AG08395 (cell line): ENCODE data around the gene POU6F1.
A peak's percentile ranks its signal among the peaks of the same experiment; 100 is the strongest.

Experiments used
- DNase-seq: peaks from one replicate; pipeline ENCODE4 v3.0.0; 2012; ENCODE audit warnings: mixed read lengths, low spot score

The POU6F1 gene

DNA sequence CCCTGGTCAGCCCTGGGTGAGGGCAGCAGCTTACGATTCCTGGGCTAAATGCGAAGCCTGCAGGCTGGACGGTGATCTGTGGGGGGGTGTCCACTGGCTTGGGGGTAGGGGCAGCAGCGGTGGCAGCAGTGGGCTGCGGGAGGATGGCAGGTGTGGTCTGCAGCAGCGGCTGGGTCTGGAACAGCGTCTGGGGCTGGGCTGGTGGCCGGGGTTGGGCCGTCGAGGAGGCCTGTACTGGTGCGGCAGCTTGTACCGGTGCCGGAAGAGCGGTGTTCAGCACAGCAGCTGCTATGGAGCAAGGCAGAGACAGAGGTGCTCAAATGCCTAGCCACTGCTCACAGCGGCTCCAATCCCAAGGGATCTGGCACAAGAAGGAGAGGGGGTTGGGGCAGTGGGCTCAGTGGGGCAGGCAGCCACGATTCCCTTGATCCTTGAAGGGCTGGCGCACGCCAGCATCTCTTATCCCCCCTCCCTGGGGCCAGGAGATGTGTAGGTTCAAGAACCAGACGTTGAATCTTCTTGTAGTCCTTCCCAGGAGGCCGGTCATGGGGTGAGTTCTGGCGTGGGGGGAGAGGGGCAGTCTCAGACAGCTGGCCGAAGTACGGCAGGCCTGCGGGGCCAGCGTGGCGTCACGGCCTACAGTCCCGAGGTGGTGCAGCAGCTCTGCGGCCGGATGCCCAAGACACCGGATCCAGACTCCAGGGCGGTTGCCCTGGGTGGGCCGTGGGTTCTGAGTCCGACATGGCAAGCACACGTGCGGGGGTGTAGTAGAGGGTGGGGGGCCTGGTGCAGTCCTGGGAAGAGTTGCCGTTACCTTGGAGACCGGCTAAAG, 19.9 kb downstream of the POU6F1 start:
- no peak for DNase-seq

DNA sequence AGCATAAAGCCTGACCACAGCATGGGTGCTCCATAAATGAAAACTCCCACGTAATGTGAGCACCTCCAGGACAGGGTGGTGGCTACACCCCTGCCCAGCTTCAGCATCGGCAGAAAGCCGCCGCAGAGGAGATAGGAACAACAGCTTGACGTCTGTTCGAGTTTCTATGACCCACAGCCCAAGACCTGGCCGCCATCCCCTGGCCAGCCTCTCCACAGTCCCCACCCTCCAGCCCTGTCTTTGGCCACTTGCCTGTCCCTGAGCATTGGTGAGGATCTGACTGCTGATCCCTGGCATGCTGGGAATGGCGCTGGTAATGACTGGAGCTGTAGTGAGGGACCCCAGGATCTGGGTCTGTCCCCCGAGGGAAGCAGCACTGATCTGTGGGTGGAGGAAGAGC, 21.3 kb downstream of the POU6F1 start:
- DNase-seq, result no peak

GRCh38 chr12:51195841-51196240, 22.0 kb downstream of the POU6F1 start:
- no peak for DNase-seq

DNA sequence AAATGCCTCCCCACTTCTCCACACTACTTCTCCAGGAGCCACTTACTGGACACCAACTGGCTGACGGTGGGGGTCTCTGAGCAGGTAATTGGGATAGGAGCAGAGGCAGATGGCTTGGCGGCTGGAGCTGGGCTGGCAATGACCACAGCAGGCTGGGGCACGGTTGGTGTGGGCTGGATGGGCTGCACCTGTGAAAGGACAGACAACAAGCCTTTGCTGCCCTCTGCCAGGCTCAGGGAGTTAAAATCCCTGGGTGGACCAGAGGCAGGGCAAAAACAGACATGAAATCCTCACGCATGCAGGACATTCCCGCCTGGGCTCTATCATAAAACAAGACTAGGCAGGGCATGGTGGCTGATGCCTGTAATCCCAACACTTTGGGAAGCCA, 25.6 kb downstream of the POU6F1 start:
- DNase-seq, result no peak

DNA sequence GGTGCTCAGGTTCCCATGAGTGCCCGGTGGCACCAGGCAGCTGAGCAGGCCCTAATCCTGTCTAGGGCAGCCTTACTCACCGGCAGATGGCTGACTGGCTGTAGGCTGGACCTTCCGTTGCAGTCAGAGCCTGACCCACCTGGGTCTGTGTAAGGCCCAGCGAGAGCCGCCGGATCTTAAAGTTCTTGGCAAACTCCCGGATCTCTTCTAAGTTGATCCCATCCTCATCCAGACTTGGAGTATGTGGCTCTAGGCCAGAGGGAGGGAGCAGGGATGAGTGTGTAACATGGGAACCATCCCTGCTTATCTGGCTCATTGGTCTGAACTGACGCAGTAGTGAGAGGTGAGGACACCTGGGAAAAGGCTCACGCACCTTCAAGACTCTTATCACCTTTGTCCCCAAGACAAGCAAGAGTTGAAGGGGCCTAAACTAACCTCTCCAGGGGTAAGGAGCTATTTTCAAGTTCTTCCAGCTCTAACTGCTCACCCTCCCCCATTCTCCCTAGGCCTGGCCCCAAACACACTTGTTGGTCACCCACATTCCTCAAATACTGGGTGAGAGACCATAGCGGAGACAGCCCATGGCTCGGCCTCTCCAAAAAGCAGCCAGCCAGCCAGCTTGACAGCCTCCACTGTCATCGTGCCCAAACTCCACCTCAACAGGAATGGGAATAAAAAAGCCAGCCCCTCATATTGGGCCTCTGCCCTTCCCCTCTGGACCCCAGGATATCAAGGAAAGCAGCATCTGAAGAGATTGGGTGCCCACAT, 26.2 kb downstream of the POU6F1 start:
- no peak for DNase-seq

GRCh38 chr12:51190820-51191219, 27.0 kb downstream of the POU6F1 start:
- DNase-seq, result no peak

DNA sequence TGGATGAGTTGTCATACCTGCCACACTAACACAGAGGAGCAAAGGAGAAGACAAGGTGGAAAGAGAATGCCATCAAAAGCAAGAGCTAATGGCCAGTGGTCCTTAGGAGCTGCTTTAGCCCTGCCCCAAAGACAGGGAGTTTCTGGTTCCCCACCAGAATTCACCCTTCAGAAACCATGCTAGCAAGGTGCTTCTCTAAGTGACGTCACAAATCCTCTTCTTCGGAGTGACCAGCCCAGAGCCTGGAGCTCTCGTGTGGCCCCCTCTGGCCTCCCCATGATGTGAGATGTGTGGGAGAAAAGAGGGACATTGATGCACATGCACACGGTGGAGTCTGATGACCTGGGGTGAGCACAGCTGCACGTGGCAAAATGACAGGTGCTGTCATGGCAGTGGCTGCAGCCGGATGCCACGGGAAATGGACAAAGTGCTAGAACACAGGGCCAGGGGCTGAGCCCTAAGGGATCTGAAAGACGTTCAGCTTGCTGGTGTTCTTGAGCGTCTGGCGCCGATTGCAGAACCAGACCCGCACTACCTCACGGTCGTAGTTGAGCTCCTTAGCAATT, 28.0 kb downstream of the POU6F1 start:
- no peak for DNase-seq

DNA sequence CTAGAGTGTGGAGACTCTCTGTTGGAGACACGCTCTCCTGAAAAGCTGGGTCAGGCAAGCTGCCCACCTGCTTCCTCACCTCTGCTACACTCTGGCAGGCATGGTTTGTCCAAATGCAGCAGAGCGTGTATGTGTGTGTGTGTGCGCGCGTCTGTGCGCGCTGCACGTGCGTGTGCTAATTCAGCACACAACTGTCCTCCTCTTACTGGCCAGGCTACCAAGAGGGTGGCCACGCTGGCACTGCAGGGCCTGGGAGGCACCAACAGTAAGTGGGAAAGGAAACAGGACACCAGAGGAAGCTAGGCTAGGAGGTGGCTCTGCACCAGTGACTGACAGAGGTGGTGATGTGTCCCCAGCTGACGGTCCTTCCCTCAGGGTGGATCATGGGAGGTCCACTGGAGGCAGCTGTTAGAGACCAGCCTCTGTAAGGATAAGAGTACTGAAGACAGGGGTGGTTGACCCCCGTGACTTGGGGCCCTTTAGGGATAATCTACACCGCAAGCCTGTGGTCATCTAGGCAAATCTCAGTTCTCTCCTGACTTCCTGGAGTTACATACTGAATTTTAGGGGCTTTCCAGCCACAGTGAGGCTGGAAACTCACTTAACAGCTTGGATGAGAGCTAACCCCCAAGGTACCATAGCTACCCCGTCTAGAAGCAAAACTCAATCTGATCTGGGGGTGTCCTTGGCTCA, 29.4 kb downstream of the POU6F1 start:
- DNase-seq, result no peak

DNA sequence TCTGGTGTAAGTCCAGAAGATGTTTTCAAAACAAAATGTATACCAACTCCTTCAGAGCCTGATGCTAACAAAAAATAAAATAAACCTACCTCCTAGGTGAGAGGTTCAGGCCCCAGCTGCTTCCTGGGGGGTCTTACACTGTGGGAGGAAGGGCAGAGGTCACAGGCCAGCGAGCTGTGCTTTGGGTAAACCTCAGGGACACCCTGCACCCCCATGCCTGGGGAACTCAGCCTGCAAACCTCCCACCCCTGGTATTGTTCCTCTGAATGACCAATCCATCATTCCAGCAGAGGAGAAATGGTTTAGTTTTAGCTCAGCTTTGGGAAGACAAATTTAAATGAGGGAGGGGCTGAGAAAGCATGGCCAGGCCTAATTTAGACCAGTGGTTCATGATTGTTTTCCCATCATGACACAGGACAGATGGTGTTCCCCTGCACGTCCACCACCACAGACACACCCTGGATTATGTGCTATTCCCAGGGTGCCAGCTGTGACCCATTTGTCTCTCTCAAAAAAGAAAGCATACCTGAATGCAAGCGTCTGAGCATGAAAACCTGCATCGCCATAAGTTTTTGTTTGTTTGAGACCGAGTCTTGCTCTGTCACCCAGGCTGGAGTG, 30.4 kb downstream of the POU6F1 start:
- DNase-seq, result no peak

GRCh38 chr12:51186465-51187085, 31.3 kb downstream of the POU6F1 start:
- DNase-seq, result no peak

- no peak for DNase-seq
These were observed 32.6 kb downstream of the POU6F1 start for GRCh38 chr12:51185171-51185717.

GRCh38 chr12:51183816-51184215, 34.0 kb downstream of the POU6F1 start:
- DNase-seq, result no peak

DNA sequence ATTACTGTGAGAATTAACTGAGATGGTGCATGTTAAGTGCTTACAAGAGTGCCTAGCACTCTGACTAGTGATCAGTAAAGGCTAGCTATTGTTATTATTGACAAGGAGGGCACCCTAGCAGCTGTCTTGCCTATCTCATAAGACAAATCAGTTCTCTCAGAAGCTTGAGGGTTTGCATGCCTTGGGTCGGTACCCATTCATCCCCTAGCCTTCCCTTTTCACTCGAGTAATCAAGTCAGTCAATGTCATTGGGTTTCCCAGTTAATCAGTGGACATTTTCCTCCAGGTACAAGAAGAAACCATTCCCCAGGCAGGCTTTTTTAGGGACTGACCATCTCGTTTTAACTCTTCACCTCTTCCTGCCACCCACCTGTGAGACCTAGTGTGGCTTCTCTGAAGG, 34.5 kb downstream of the POU6F1 start:
- DNase-seq, result no peak

- no peak for DNase-seq
These were observed 36.3 kb downstream of the POU6F1 start for GRCh38 chr12:51181558-51181957.

- DNase-seq, result no peak
These were observed 40.0 kb downstream of the POU6F1 start for GRCh38 chr12:51177897-51178296.

GRCh38 chr12:51174501-51174900, 43.4 kb downstream of the POU6F1 start:
- no peak for DNase-seq

DNA sequence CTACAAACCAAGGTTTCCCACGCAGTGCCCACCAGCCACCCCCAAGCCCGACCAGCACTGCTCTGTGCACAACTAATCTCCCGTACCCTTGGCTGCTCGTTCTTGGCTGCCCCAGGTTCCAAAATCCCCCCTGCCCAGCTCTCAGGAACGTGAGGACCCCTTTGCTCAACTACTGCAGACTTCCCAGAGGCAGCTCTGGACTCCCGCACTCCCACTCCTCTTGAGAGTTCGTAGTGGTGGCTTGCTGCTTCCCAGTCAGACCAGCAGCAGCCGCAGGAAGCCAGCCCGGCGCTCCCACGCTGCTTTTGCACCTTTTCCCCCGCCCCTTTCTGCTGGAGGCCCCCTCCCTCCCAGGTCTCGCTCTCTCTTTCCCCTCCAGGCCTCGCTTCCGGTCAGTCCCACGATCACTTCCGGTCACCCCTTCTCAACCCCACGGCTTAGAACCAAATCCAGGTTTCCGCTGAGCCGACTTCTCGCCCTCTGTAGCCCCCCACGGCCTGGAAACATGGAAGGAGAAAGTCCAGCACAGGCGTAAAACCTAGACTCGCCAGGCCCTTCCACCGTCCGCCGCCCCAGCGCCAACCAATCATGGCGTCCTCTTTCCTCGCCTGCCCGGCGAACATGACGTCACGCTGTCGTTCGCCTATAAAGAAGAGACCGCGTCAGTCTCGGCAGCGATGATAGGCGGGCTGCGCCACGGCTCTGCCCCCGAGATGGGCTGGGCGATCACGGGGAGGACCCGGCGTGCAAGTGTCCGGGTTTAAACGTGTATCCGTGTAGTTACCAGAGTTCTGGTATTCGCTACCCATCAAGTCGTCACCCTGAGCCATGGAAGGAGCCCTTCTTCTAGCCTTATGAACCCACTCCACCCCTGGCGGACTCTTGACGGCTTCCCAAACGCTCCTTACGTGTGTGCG, 45.1 kb downstream of the POU6F1 start, which contains the start of gene TFCP2:
Gene TFCP2, minus strand, starts transcription at position 621 of the 917 bp plus-strand sequence. CDS start 713 bp downstream, outside the sequence.
- peak; percentile 98 for DNase-seq

DNA sequence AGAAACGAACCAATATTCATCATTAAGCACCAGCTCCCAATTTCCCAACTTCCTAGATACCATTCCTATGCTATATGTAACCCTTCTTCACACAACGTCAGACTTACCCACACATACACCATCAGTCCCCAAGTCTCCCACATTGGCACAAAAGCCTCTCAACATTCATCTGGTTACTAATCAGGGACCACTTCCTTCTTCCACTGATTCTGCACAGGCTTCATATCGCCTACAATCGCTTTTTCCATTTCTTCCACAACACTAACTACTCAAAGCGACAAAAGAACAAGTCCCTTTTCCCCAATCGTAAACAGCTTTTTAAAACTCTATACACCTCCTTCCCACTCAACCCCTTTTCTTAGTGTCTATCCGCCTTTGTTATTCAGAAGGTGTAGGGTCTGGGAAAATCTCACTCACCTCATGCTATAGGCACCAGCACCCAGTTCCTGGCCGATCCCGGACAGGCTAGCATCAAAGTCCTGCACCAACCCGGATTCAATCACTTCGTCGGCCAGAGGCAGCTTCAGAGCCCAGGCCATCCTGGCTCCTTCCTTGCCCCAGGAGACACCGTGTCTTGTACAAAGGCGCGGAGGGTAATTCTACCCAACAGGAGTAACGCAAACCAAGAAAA, 45.9 kb downstream of the POU6F1 start:
- peak; percentile 19 for DNase-seq

- no peak for DNase-seq
These were observed 54.1 kb downstream of the POU6F1 start for GRCh38 chr12:51163795-51164194.

GRCh38 chr12:51162217-51162616, 55.6 kb downstream of the POU6F1 start:
- no peak for DNase-seq
